ENCODE results near the gene NTN1. TPM values are rescaled to one million over a fixed set of nuclear protein-coding genes. Genes with fewer than 3 reads are reported as not detected.

The NTN1 gene
- total RNA-seq, 3 donors from 2014 or later: 2.2 to 3.7 (median 3.3) TPM

- Histone ChIP-seq H3K27ac (no peak overlapping the region), H3K27me3 (peaks cover 0 to 38% of the 10 kb centered on the region in 2 donors), H3K36me3 (no peaks in the 10 kb centered on the region), H3K4me1 (peaks cover 0 to 11% of the 10 kb centered on the region in 2 donors), H3K4me3 (no peak overlapping the region), H3K9me3 (no peaks in the 10 kb centered on the region)
- intact Hi-C loops (cut with DNase I; ENCODE audit: low total_unique reads): no loop called here
- DNase-seq (ENCODE audit: low spot score in 2 of 2): no peak
- TF ChIP-seq CTCF (IDR thresholded peaks at IDR 0.05): no peak
- TF ChIP-seq POLR2A (IDR thresholded peaks at IDR 0.05): no peak
These were observed 15.0 kb upstream of the NTN1 start for GRCh38 chr17:9006175-9006767.

GRCh38 chr17:9007052-9007714, 14.1 kb upstream of the NTN1 start:
- intact Hi-C loops (cut with DNase I; ENCODE audit: low total_unique reads): no loop called here

GRCh38 chr17:9009096-9009495, 12.2 kb upstream of the NTN1 start:
- no peak for TF ChIP-seq POLR2AphosphoS5 (IDR thresholded peaks at IDR 0.05)
- TF ChIP-seq CTCF (IDR thresholded peaks at IDR 0.05): no peak
- TF ChIP-seq POLR2A (IDR thresholded peaks at IDR 0.05): no peak
- intact Hi-C loops (cut with DNase I; ENCODE audit: low total_unique reads): no loop called here
- DNase-seq (ENCODE audit: low spot score in 2 of 2): no peak
- Histone ChIP-seq H3K36me3 (no peaks in the 10 kb centered on the region), H3K4me3 (no peak overlapping the region), H3K27ac (no peak overlapping the region), H3K9me3 (no peaks in the 10 kb centered on the region), H3K4me1 (no peaks in the 10 kb centered on the region), H3K27me3 (peaks cover 0 to 22% of the 10 kb centered on the region in 2 donors)

More at GRCh38 chr17:9007052-9007714, 14.1 kb upstream of the NTN1 start:
- H3K27me3 ChIP-seq: peaks cover 0 to 38% of the 10 kb centered on the region in 2 donors
- peaks cover 0 to 11% of the 10 kb centered on the region in 2 donors for H3K4me1 ChIP-seq
- no peaks in the 10 kb centered on the region for H3K36me3 ChIP-seq
- no peak for DNase-seq (ENCODE audit: low spot score in 2 of 2)
- H3K9me3 ChIP-seq: no peaks in the 10 kb centered on the region
- TF ChIP-seq CTCF (IDR thresholded peaks at IDR 0.05): no peak
- TF ChIP-seq POLR2A (IDR thresholded peaks at IDR 0.05): no peak
- TF ChIP-seq POLR2AphosphoS5 (IDR thresholded peaks at IDR 0.05): no peak
- no peak overlapping the region for H3K4me3 ChIP-seq
- H3K27ac ChIP-seq: no peak overlapping the region

- no peak for DNase-seq (ENCODE audit: low spot score in 2 of 2)
- Histone ChIP-seq H3K4me3 (no peak overlapping the region), H3K4me1 (no peaks in the 10 kb centered on the region), H3K36me3 (no peaks in the 10 kb centered on the region), H3K9me3 (no peaks in the 10 kb centered on the region), H3K27me3 (peaks cover 0 to 20% of the 10 kb centered on the region in 2 donors), H3K27ac (no peak overlapping the region)
- TF ChIP-seq CTCF (IDR thresholded peaks at IDR 0.05): no peak
- TF ChIP-seq POLR2AphosphoS5 (IDR thresholded peaks at IDR 0.05): no peak
- no peak for TF ChIP-seq POLR2A (IDR thresholded peaks at IDR 0.05)
- intact Hi-C loops (cut with DNase I; ENCODE audit: low total_unique reads): no loop called here
These were observed 11.6 kb upstream of the NTN1 start for GRCh38 chr17:9009737-9010136.

GRCh38 chr17:9011001-9011400, 10.3 kb upstream of the NTN1 start:
- no peaks in the 10 kb centered on the region for H3K4me1 ChIP-seq
- TF ChIP-seq POLR2AphosphoS5 (IDR thresholded peaks at IDR 0.05) (no peak), CTCF (IDR thresholded peaks at IDR 0.05) (no peak), POLR2A (IDR thresholded peaks at IDR 0.05) (no peak)
- H3K36me3 ChIP-seq: no peaks in the 10 kb centered on the region
- H3K9me3 ChIP-seq: no peaks in the 10 kb centered on the region
- no peak overlapping the region for H3K27ac ChIP-seq
- H3K4me3 ChIP-seq: no peak overlapping the region
- intact Hi-C loops (cut with DNase I; ENCODE audit: low total_unique reads): no loop called here
- DNase-seq (ENCODE audit: low spot score in 2 of 2): no peak
- peaks cover 0 to 7% of the 10 kb centered on the region in 2 donors for H3K27me3 ChIP-seq

Data from breast epithelium (tissue), 4 donors.